HepG2 (cell line): ENCODE data around the gene ACSM2A. TPM values are rescaled to one million over a fixed set of nuclear protein-coding genes. Genes with fewer than 3 reads are reported as not detected.

Experiments used
- ARHGAP35 ChIP-seq: sonication (generic); formaldehyde crosslinking; IDR thresholded peaks from 2 replicates; pipeline ENCODE4 v1.9.0; 2022; ENCODE audit warnings: mild to moderate bottlenecking, inconsistent platforms, moderate library complexity, missing genetic modification reagents, borderline replicate concordance
- ARID2 ChIP-seq: sonication (generic); formaldehyde crosslinking; IDR thresholded peaks from 2 replicates; pipeline ENCODE4 v1.8.1; 2022; ENCODE audit warnings: mild to moderate bottlenecking, missing genetic modification reagents, borderline replicate concordance
- DNMT1 ChIP-seq: sonication (generic); formaldehyde crosslinking; IDR thresholded peaks from 2 replicates; pipeline ENCODE4 v1.5.1; 2020; ENCODE audit warnings: mild to moderate bottlenecking, missing genetic modification reagents
- EHMT2 ChIP-seq: fragments of 200-600 bp; sonication (generic); IDR thresholded peaks from 2 replicates; pipeline ENCODE4 v1.7.0; 2017; ENCODE audit warnings: antibody characterized with exemption, low read depth, low read length, borderline replicate concordance
- ETV6 ChIP-seq: sonication (generic); formaldehyde crosslinking; conservative IDR thresholded peaks from 2 replicates; pipeline ENCODE4 v1.4.0; 2020; ENCODE audit warnings: missing genetic modification reagents
- HNRNPH1 ChIP-seq: fragments of 200-400 bp; formaldehyde crosslinking; optimal IDR thresholded peaks from 2 replicates; pipeline ENCODE3; 2017; ENCODE audit warnings: mild to moderate bottlenecking, low read depth, low read length
- HNRNPL ChIP-seq: fragments of 200-400 bp; formaldehyde crosslinking; IDR thresholded peaks from 2 replicates; pipeline ENCODE4 v1.6.1; 2017; ENCODE audit warnings: mild to moderate bottlenecking, low read depth, low read length
- KLF16 ChIP-seq, 2 experiments: sonication (generic) in 1 of 2; formaldehyde crosslinking in 1 of 2; IDR thresholded peaks; 2 replicates each; pipeline versions ENCODE4 v1.6.1 to v1.8.0; 2016 to 2023; ENCODE audit warnings: missing genetic modification reagents in 2 of 2, missing compliant biosample characterization in 1 of 2
- KLF9 ChIP-seq: IDR thresholded peaks from 2 replicates; pipeline ENCODE4 v1.6.1; 2016; ENCODE audit warnings: low read depth
- NBN ChIP-seq: fragments of 450-650 bp; conservative IDR thresholded peaks from 2 replicates; pipeline ENCODE4 v1.6.1; 2017
- RARA ChIP-seq: IDR thresholded peaks from 2 replicates; pipeline ENCODE4 v1.6.1; 2016; ENCODE audit warnings: missing genetic modification reagents, missing compliant biosample characterization
- RBM22 ChIP-seq: fragments of 200-400 bp; formaldehyde crosslinking; optimal IDR thresholded peaks from 2 replicates; pipeline ENCODE3; 2017; ENCODE audit warnings: mild to moderate bottlenecking, low read length, moderate library complexity
- REPIN1 ChIP-seq: sonication (generic); formaldehyde crosslinking; IDR thresholded peaks from 2 replicates; pipeline ENCODE4 v1.8.0; 2022; ENCODE audit warnings: missing genetic modification reagents, low read depth, mild to moderate bottlenecking, borderline replicate concordance
- RFX3 ChIP-seq: IDR thresholded peaks from 2 replicates; pipeline ENCODE4 v1.6.1; 2016; ENCODE audit warnings: missing biosample characterization, missing genetic modification reagents
- RFXANK ChIP-seq: IDR thresholded peaks from 2 replicates; pipeline ENCODE4 v1.6.1; 2016
- SRSF1 ChIP-seq: fragments of 200-400 bp; formaldehyde crosslinking; optimal IDR thresholded peaks from 2 replicates; pipeline ENCODE3; 2017; ENCODE audit warnings: mild to moderate bottlenecking, low read depth, low read length, moderate library complexity
- ZC3H13 ChIP-seq: sonication (generic); formaldehyde crosslinking; IDR thresholded peaks from 2 replicates; pipeline ENCODE4 v1.8.1; 2023; ENCODE audit warnings: mild to moderate bottlenecking, missing genetic modification reagents, moderate library complexity
- ZNF205 ChIP-seq: IDR thresholded peaks from 2 replicates; pipeline ENCODE4 v1.6.1; 2018; ENCODE audit warnings: missing biosample characterization, missing genetic modification reagents
- ZNF280B ChIP-seq: sonication (generic); formaldehyde crosslinking; IDR thresholded peaks from 2 replicates; pipeline ENCODE4 v1.5.0; 2020; ENCODE audit warnings: missing genetic modification reagents, mild to moderate bottlenecking, borderline replicate concordance
- ZNF460 ChIP-seq: sonication (generic); formaldehyde crosslinking; IDR thresholded peaks from 2 replicates; pipeline ENCODE4 v1.5.1; 2020; ENCODE audit warnings: missing genetic modification reagents, mild to moderate bottlenecking, borderline replicate concordance
- ZNF512 ChIP-seq: sonication (generic); formaldehyde crosslinking; IDR thresholded peaks from 2 replicates; pipeline ENCODE4 v1.4.0; 2020; ENCODE audit warnings: mild to moderate bottlenecking, missing genetic modification reagents
- ZNF570 ChIP-seq: sonication (generic); formaldehyde crosslinking; IDR thresholded peaks from 2 replicates; pipeline ENCODE4 v1.4.0; 2020; ENCODE audit warnings: mild to moderate bottlenecking, missing genetic modification reagents, borderline replicate concordance
- ZNF724P ChIP-seq: sonication (generic); formaldehyde crosslinking; IDR thresholded peaks from 2 replicates; pipeline ENCODE4 v1.8.0; 2022; ENCODE audit warnings: missing genetic modification reagents, borderline replicate concordance
- ZSCAN25 ChIP-seq: sonication (generic); formaldehyde crosslinking; IDR thresholded peaks from 2 replicates; pipeline ENCODE4 v1.8.0; 2022; ENCODE audit warnings: mild to moderate bottlenecking, missing genetic modification reagents
- ZSCAN29 ChIP-seq: sonication (generic); formaldehyde crosslinking; conservative IDR thresholded peaks from 2 replicates; pipeline ENCODE4 v1.4.0; 2020; ENCODE audit warnings: mild to moderate bottlenecking, missing genetic modification reagents
- polyA plus RNA-seq, 8 experiments: library from polyadenylated mRNA; depleted of rRNA in 3 of 8; stranded (reverse) in 7 of 8; unstranded in 1 of 8; fragments of >200 nt; fragmentation: Illumina TruSeq in 4 of 8; extraction: Trizol in 4 of 8; gene quantifications; 2 replicates each; pipeline versions ENCODE4 v1.2.1 to v1.2.3, GENCODE V29; 2011 to 2016; ENCODE audit warnings: low read depth in 4 of 8, missing spikeins in 1 of 8, mixed read lengths in 1 of 8; ENCODE audit not compliant: insufficient read depth in 1 of 8
- total RNA-seq, 5 experiments: library from RNA; depleted of rRNA; stranded (reverse); fragments of >200 nt; fragmentation: Illumina TruSeq; extraction: Trizol; gene quantifications; 2 replicates each; pipeline ENCODE4 v1.2.3, GENCODE V29; 2016; ENCODE audit warnings: low read depth in 1 of 5
- TF ChIP-seq, protein P1 (sequence below): sonication (generic); formaldehyde crosslinking; IDR thresholded peaks from 2 replicates; pipeline ENCODE4 v1.4.0; 2020; ENCODE audit warnings: missing genetic modification reagents
- TF ChIP-seq, protein P2 (sequence below): sonication (generic); formaldehyde crosslinking; IDR thresholded peaks from 2 replicates; pipeline ENCODE4 v1.4.0; 2020; ENCODE audit warnings: missing genetic modification reagents
- TF ChIP-seq, protein P3 (sequence below): sonication (generic); formaldehyde crosslinking; IDR thresholded peaks from 2 replicates; pipeline ENCODE4 v1.5.0; 2020; ENCODE audit warnings: missing genetic modification reagents, mild to moderate bottlenecking, borderline replicate concordance

ACSM2A gene
- total and polyA plus RNA-seq, 2 of the 13 experiments (the other 11 are each of a cell fraction or from before 2014, with no cell fraction given) = 11.4 to 16.3 TPM

DNA sequence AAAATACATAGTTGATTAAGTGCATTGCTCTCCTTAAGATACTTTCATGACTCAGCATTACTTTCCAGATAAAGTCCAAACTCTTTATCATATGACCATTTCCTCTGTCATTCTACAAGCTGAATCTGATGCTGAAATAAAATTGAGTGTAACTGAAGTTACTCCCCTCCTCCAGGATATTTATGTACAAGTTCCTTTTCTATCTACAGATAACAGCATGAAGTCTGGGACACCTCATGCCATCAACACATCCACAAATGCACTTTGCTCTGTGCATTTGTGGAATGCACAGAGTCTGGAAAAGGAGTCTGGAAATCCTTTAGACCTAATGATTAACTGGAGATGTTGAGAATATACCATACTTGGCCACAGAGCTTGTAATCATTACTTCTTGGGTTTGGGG, 64.4 kb downstream of the ACSM2A start (continued):
- TF ChIP-seq RBM22 = no peak
- no peak for TF ChIP-seq HNRNPH1
- TF ChIP-seq, protein P1, sequence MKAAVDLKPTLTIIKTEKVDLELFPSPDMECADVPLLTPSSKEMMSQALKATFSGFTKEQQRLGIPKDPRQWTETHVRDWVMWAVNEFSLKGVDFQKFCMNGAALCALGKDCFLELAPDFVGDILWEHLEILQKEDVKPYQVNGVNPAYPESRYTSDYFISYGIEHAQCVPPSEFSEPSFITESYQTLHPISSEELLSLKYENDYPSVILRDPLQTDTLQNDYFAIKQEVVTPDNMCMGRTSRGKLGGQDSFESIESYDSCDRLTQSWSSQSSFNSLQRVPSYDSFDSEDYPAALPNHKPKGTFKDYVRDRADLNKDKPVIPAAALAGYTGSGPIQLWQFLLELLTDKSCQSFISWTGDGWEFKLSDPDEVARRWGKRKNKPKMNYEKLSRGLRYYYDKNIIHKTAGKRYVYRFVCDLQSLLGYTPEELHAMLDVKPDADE (CRISPR knock-in tag) = no peak
- TF ChIP-seq RFXANK (CRISPR knock-in tag) = no peak
- TF ChIP-seq, protein P2, sequence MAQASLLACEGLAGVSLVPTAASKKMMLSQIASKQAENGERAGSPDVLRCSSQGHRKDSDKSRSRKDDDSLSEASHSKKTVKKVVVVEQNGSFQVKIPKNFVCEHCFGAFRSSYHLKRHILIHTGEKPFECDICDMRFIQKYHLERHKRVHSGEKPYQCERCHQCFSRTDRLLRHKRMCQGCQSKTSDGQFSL (CRISPR knock-in tag) = no peak
- no peak for TF ChIP-seq ZNF570 (CRISPR knock-in tag)
- peak; percentile 36; the same call in 1 of the 2 replicates for TF ChIP-seq RARA (CRISPR knock-in tag)
- TF ChIP-seq SRSF1 = no peak
- no peak for TF ChIP-seq RFX3 (CRISPR knock-in tag)
- no peak for TF ChIP-seq ZNF205
- TF ChIP-seq ARHGAP35 = no peak
- no peak for TF ChIP-seq ZNF280B
- TF ChIP-seq KLF16 (CRISPR knock-in tag; IDR thresholded peaks at IDR 0.05) = no peak
- no peak for TF ChIP-seq DNMT1 (CRISPR knock-in tag)
- TF ChIP-seq NBN = no peak
- TF ChIP-seq REPIN1 (CRISPR knock-in tag) = no peak
- TF ChIP-seq EHMT2 = peak; percentile 83; the same call in 1 of the 2 replicates
- no peak for TF ChIP-seq ETV6 (CRISPR knock-in tag)
- no peak for TF ChIP-seq ZSCAN25 (CRISPR knock-in tag)
- TF ChIP-seq ARID2 (CRISPR knock-in tag) = no peak
- TF ChIP-seq KLF9 = no peak
- TF ChIP-seq HNRNPL = no peak
- TF ChIP-seq, protein P3, sequence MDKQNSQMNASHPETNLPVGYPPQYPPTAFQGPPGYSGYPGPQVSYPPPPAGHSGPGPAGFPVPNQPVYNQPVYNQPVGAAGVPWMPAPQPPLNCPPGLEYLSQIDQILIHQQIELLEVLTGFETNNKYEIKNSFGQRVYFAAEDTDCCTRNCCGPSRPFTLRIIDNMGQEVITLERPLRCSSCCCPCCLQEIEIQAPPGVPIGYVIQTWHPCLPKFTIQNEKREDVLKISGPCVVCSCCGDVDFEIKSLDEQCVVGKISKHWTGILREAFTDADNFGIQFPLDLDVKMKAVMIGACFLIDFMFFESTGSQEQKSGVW (CRISPR knock-in tag) = no peak
- no peak for TF ChIP-seq ZSCAN29 (CRISPR knock-in tag)
- TF ChIP-seq ZC3H13 (CRISPR knock-in tag) = no peak
- TF ChIP-seq ZNF460 (CRISPR knock-in tag) = no peak
- TF ChIP-seq ZNF512 (CRISPR knock-in tag) = no peak
- TF ChIP-seq ZNF724P = no peak
